H1 (cell line): ENCODE results near the gene EYA4. TPM values are rescaled to one million over a fixed set of nuclear protein-coding genes. Genes with fewer than 3 reads are reported as not detected.

Experiments
- CTCF ChIA-PET: fragments of 300-600 bp; sonication (Branson Sonifier 250); formaldehyde crosslinking; loops from one replicate; lab custom pipeline; 2021; ENCODE audit not compliant: partially characterized antibody; lab: Charles Lee
- POLR2A ChIA-PET: fragments of 300-600 bp; sonication (Branson Sonifier 250); formaldehyde crosslinking; loops from one replicate; lab custom pipeline; 2021; ENCODE audit warnings: inconsistent platforms; ENCODE audit not compliant: partially characterized antibody; lab: Charles Lee
- DNase-seq, 2 experiments: peaks; one replicate each; pipeline versions ENCODE4 v3.0.0 to v3.0.0-alpha.2; 2010 to 2022; ENCODE audit warnings: low spot score in 2 of 2, low read depth in 1 of 2, mixed read lengths in 1 of 2
- FAIRE-seq: peaks from 2 replicates; lab custom pipeline; 2011; peaks lifted over from hg19 to GRCh38; lab: Jason Lieb, UNC
- H2AFZ ChIP-seq: 2 replicates; pipeline ENCODE4 v1.8.1; 2012; ENCODE audit warnings: low read length, inconsistent platforms
- H2AK5ac ChIP-seq: 2 replicates; pipeline ENCODE4 v1.6.1; 2013; ENCODE audit warnings: low read depth, low read length
- H2BK120ac ChIP-seq: replicated peaks from 2 replicates; pipeline ENCODE3; 2013; ENCODE audit warnings: low read depth, low read length, inconsistent platforms
- H2BK12ac ChIP-seq: 2 replicates; pipeline ENCODE4 v1.6.1; 2013; ENCODE audit warnings: low read depth, low read length
- H2BK15ac ChIP-seq: 2 replicates; pipeline ENCODE4 v1.6.1; 2013; ENCODE audit warnings: low read length
- H2BK20ac ChIP-seq: 2 replicates; pipeline ENCODE4 v1.6.1; 2013; ENCODE audit warnings: low read length
- H2BK5ac ChIP-seq: 2 replicates; pipeline ENCODE4 v1.6.1; 2013; ENCODE audit warnings: low read depth, low read length
- H3K14ac ChIP-seq: 2 replicates; pipeline ENCODE4 v1.6.1; 2013; ENCODE audit warnings: inconsistent platforms; ENCODE audit not compliant: insufficient read length
- H3K18ac ChIP-seq: 2 replicates; pipeline ENCODE4 v1.6.1; 2013; ENCODE audit warnings: low read length; ENCODE audit errors: extremely low read depth
- H3K23ac ChIP-seq: 2 replicates; pipeline ENCODE4 v1.6.1; 2013; ENCODE audit warnings: inconsistent platforms; ENCODE audit not compliant: insufficient read length
- H3K23me2 ChIP-seq: 2 replicates; pipeline ENCODE4 v1.6.1; 2013; ENCODE audit warnings: low read depth, low read length
- H3K27ac ChIP-seq: 2 replicates; pipeline ENCODE4 v1.6.1; 2011; ENCODE audit warnings: low read depth, low read length, inconsistent platforms
- H3K27me3 ChIP-seq, 4 experiments: replicated peaks in 1 of 4; 1 replicate in 1 of 4; 2 replicates in 3 of 4; pipeline versions ENCODE4 v1.6.1 to v1.8.1; 2011 to 2013; ENCODE audit warnings: low read length in 3 of 4, mild to moderate bottlenecking in 3 of 4, inconsistent platforms in 2 of 4, mixed read lengths in 2 of 4, moderate library complexity in 1 of 4; ENCODE audit not compliant: control insufficient read depth in 3 of 4, insufficient read depth in 3 of 4; ENCODE audit errors: extremely low read depth in 1 of 4
- H3K36me3 ChIP-seq, 4 experiments: 2 replicates each; pipeline versions ENCODE4 v1.6.1 to v1.8.1; 2011 to 2013; ENCODE audit warnings: mild to moderate bottlenecking in 4 of 4, low read length in 3 of 4, moderate library complexity in 2 of 4, control low read depth in 1 of 4, inconsistent platforms in 1 of 4; ENCODE audit not compliant: insufficient read depth in 4 of 4, control insufficient read depth in 2 of 4
- H3K4ac ChIP-seq: replicated peaks from 2 replicates; pipeline ENCODE3; 2013; ENCODE audit warnings: low read length, low read depth, mixed read lengths, inconsistent platforms; ENCODE audit not compliant: insufficient read length
- H3K4me1 ChIP-seq, 4 experiments: replicated peaks in 1 of 4; 1 replicate in 1 of 4; 2 replicates in 3 of 4; pipeline versions ENCODE4 v1.6.1 to v1.8.1; 2011 to 2013; ENCODE audit warnings: low read length in 3 of 4, inconsistent platforms in 2 of 4, mixed read lengths in 1 of 4; ENCODE audit not compliant: insufficient read depth in 4 of 4, control insufficient read depth in 3 of 4
- H3K4me2 ChIP-seq, 2 experiments: 2 replicates each; pipeline versions ENCODE4 v1.6.1 to v1.8.1; 2011 to 2013; ENCODE audit warnings: low read depth in 2 of 2, low read length in 2 of 2, control low read depth in 1 of 2, inconsistent platforms in 1 of 2, mild to moderate bottlenecking in 1 of 2; ENCODE audit not compliant: insufficient read depth in 1 of 2
- H3K4me3 ChIP-seq, 4 experiments: fragments of 200-600, 300-600 bp in 1 of 4; sonication (generic), shearing (Covaris generic), sonication (Bioruptor Twin) in 1 of 4; 2 replicates each; pipeline versions ENCODE4 v1.5.1 to v1.8.1; 2011 to 2016; ENCODE audit warnings: low read length in 4 of 4, low read depth in 3 of 4, control low read depth in 2 of 4, inconsistent platforms in 2 of 4, mild to moderate bottlenecking in 2 of 4, mixed read lengths in 1 of 4, moderate library complexity in 1 of 4; ENCODE audit not compliant: insufficient read depth in 2 of 4; ENCODE audit errors: extremely low read depth in 1 of 4
- H3K56ac ChIP-seq: replicated peaks from 2 replicates; pipeline ENCODE3; 2013; ENCODE audit warnings: low read depth, mild to moderate bottlenecking, mixed read lengths, low read length, inconsistent platforms; ENCODE audit not compliant: insufficient read length
- H3K79me1 ChIP-seq: 2 replicates; pipeline ENCODE4 v1.6.1; 2013; ENCODE audit warnings: low read depth, low read length, control low read depth
- H3K79me2 ChIP-seq, 2 experiments: 2 replicates each; pipeline versions ENCODE4 v1.6.1 to v1.8.1; 2012 to 2013; ENCODE audit warnings: low read length in 2 of 2, mild to moderate bottlenecking in 2 of 2, inconsistent platforms in 1 of 2; ENCODE audit not compliant: insufficient read depth in 2 of 2, control insufficient read depth in 1 of 2
- H3K9ac ChIP-seq, 4 experiments: replicated peaks in 1 of 4; 1 replicate in 1 of 4; 2 replicates in 3 of 4; pipeline versions ENCODE4 v1.6.1 to v1.8.1; 2011 to 2013; ENCODE audit warnings: low read depth in 3 of 4, low read length in 3 of 4, control low read depth in 2 of 4, mild to moderate bottlenecking in 2 of 4, moderate library complexity in 2 of 4, inconsistent platforms in 1 of 4; ENCODE audit errors: extremely low read depth in 1 of 4
- H3K9me3 ChIP-seq, 2 experiments: 2 replicates each; pipeline versions ENCODE4 v1.6.1 to v1.8.1; 2012 to 2013; ENCODE audit warnings: mild to moderate bottlenecking in 2 of 2, moderate library complexity in 2 of 2, control low read depth in 1 of 2, inconsistent platforms in 1 of 2, low read depth in 1 of 2, low read length in 1 of 2, mixed read lengths in 1 of 2; ENCODE audit not compliant: insufficient read depth in 2 of 2
- H4K20me1 ChIP-seq, 2 experiments: replicated peaks in 1 of 2; 2 replicates each; pipeline versions ENCODE3 to v1.8.1; 2011 to 2013; ENCODE audit warnings: inconsistent platforms in 2 of 2, low read length in 2 of 2, mild to moderate bottlenecking in 1 of 2; ENCODE audit not compliant: insufficient read depth in 2 of 2, control insufficient read depth in 1 of 2
- H4K5ac ChIP-seq: 2 replicates; pipeline ENCODE4 v1.6.1; 2013; ENCODE audit warnings: low read length, low read depth, mixed read lengths, inconsistent platforms; ENCODE audit not compliant: insufficient read length
- H4K8ac ChIP-seq: 2 replicates; pipeline ENCODE4 v1.8.0; 2013; ENCODE audit warnings: mild to moderate bottlenecking, moderate library complexity, low read length, inconsistent platforms; ENCODE audit not compliant: insufficient read depth; ENCODE audit errors: extremely low read depth
- H4K91ac ChIP-seq: replicated peaks from 2 replicates; pipeline ENCODE3; 2013; ENCODE audit warnings: low read length, mixed read lengths, inconsistent platforms; ENCODE audit not compliant: insufficient read length
- ATF2 ChIP-seq: IDR thresholded peaks from 2 replicates; pipeline ENCODE4 v1.6.1; 2012; ENCODE audit warnings: low read length, inconsistent platforms
- BACH1 ChIP-seq: IDR thresholded peaks from 2 replicates; pipeline ENCODE4 v1.6.1; 2012; ENCODE audit warnings: low read length, improper control_type of control experiment
- BCL11A ChIP-seq, 2 experiments: IDR thresholded peaks; one replicate each; pipeline ENCODE4 v1.6.1; 2011; ENCODE audit warnings: low read depth in 2 of 2, low read length in 2 of 2, mild to moderate bottlenecking in 2 of 2
- CBX8 ChIP-seq: fragments of 300-800, 300-1000 bp; sonication (generic); IDR thresholded peaks from 2 replicates; pipeline ENCODE4 v1.7.1; 2016; ENCODE audit warnings: low read depth, low read length, borderline replicate concordance
- EZH2 ChIP-seq: fragments of 200-600 bp; sonication (generic); IDR thresholded peaks from 2 replicates; pipeline ENCODE4 v1.7.1; 2012; ENCODE audit warnings: low read depth, mild to moderate bottlenecking, moderate library complexity, low read length, inconsistent platforms; ENCODE audit not compliant: severe bottlenecking
- KDM5A ChIP-seq: fragments of 200-600 bp; IDR thresholded peaks from 2 replicates; pipeline ENCODE4 v1.7.1; 2012; ENCODE audit warnings: mild to moderate bottlenecking, low read length, inconsistent platforms, mixed read lengths
- NRF1 ChIP-seq: IDR thresholded peaks from 2 replicates; pipeline ENCODE4 v1.6.1; 2011; ENCODE audit warnings: mild to moderate bottlenecking, low read depth, low read length, improper control_type of control experiment
- RBBP5 ChIP-seq: IDR thresholded peaks from 2 replicates; pipeline ENCODE4 v1.7.1; 2012; ENCODE audit warnings: low read depth, mild to moderate bottlenecking, inconsistent platforms, low read length, moderate library complexity, borderline replicate concordance
- RNF2 ChIP-seq: fragments of 200-900, 300-1000 bp; sonication (generic); IDR thresholded peaks from 2 replicates; pipeline ENCODE4 v1.7.1; 2016; ENCODE audit warnings: borderline replicate concordance, low read depth, mild to moderate bottlenecking, antibody characterized with exemption, low read length; ENCODE audit not compliant: poor library complexity, severe bottlenecking; ENCODE audit errors: missing control alignments
- RXRA ChIP-seq: IDR thresholded peaks from 2 replicates; pipeline ENCODE4 v1.6.1; 2011; ENCODE audit warnings: low read depth, mild to moderate bottlenecking, low read length, moderate library complexity; ENCODE audit not compliant: insufficient read depth
- SP1 ChIP-seq: IDR thresholded peaks from 2 replicates; pipeline ENCODE4 v1.6.1; 2011; ENCODE audit warnings: low read depth, low read length
- TAF1 ChIP-seq: IDR thresholded peaks from 2 replicates; pipeline ENCODE4 v1.6.1; 2011; ENCODE audit warnings: mild to moderate bottlenecking, low read depth, low read length
- TCF12 ChIP-seq: IDR thresholded peaks from 2 replicates; pipeline ENCODE4 v1.6.1; 2011; ENCODE audit warnings: low read depth, mild to moderate bottlenecking, low read length
- WGBS, 2 experiments: shearing (Covaris generic) in 1 of 2; methylation state at CpG; one replicate each; pipeline versions ENCODE4 v1.1.6 to v1.1.7; 2013 to 2015; ENCODE audit warnings: low lambda C conversion rate in 2 of 2, mixed read lengths in 2 of 2, inconsistent platforms in 1 of 2, low coverage in 1 of 2, missing lambda C conversion rate in 1 of 2; ENCODE audit not compliant: insufficient replicate concordance in 2 of 2, insufficient coverage in 1 of 2, insufficient read length in 1 of 2; ENCODE audit errors: extremely low coverage in 1 of 2, missing lambda C conversion rate in 1 of 2; 5-methylcytosine and 5-hydroxymethylcytosine counted together
- polyA plus RNA-seq, 7 experiments: library from polyadenylated mRNA; depleted of rRNA in 3 of 7; stranded (reverse) in 5 of 7; unstranded in 2 of 7; fragments of >200 nt in 5 of 7; fragments of 200-250 nt in 2 of 7; gene quantifications; 1 replicate in 5 of 7; 2 replicates in 1 of 7; 4 replicates in 1 of 7; pipeline versions ENCODE4 v1.2.1 to v1.2.3, GENCODE V29; 2011 to 2013; ENCODE audit warnings: missing spikeins in 2 of 7, mixed read lengths in 2 of 7
- total RNA-seq: library from RNA; stranded (reverse); fragmentation: NEBNext Ultra II Directional; extraction: Animal tissue kit (Norgen Biotek cat#: 25700); gene quantifications from 2 replicates; pipeline ENCODE4 v1.2.1, GENCODE V29; 2021

EYA4 gene
- total and polyA plus RNA-seq, 2 of the 8 experiments (the other 6 are each of a cell fraction or from before 2014, with no cell fraction given), result 0.06 to 0.17 TPM

GRCh38 chr6:133245007-133245406, 3.9 kb downstream of the EYA4 start:
- Histone ChIP-seq H3K36me3 (no peaks in the 10 kb centered on the region), H4K8ac (no peak overlapping the region), H3K9ac (no peak overlapping the region), H2AFZ (no peak overlapping the region), H3K56ac (no peak overlapping the region), H4K5ac (no peak overlapping the region), H3K23ac (no peak overlapping the region), H3K4me2 (no peak overlapping the region), H3K4me3 (no peak overlapping the region), H2BK5ac (no peak overlapping the region), H3K18ac (no peak overlapping the region), H4K20me1 (peaks cover 0 to 5% of the 10 kb centered on the region in 2 experiments), H2BK20ac (no peak overlapping the region), H4K91ac (no peak overlapping the region), H3K23me2 (peaks cover 19% of the 10 kb centered on the region), H3K4ac (no peak overlapping the region), H2BK15ac (no peak overlapping the region), H2BK12ac (no peak overlapping the region), H3K4me1 (peaks cover 0 to 10% (median 0%) of the 10 kb centered on the region in 4 experiments; a peak in 4 of 7 replicates), H3K27ac (no peak overlapping the region), H3K9me3 (no peaks in the 10 kb centered on the region), H3K79me2 (no peaks in the 10 kb centered on the region), H3K27me3 (peaks cover 27 to 56% (median 39%) of the 10 kb centered on the region in 4 experiments), H2AK5ac (no peak overlapping the region), H3K14ac (no peak overlapping the region), H3K79me1 (no peaks in the 10 kb centered on the region), H2BK120ac (no peak overlapping the region)
- 57% methylated on average over 1 of the region's 1 CpG; no CpG with 5 or more reads in 1 of the 2 experiments for WGBS, 2 experiments
- POLR2A ChIA-PET, result no interaction called here
- no peak for FAIRE-seq
- CTCF ChIA-PET, result no interaction called here
- no peak for DNase-seq
- TF ChIP-seq CBX8 (no peak), RBBP5 (no peak), BCL11A (IDR thresholded peaks at IDR 0.05; ENCODE audit: low read depth in 2 of 2, low read length in 2 of 2) (no peak), TAF1 (no peak), SP1 (no peak), RXRA (no peak), ATF2 (no peak), NRF1 (no peak), TCF12 (no peak), RNF2 (no peak), BACH1 (no peak), EZH2 (no peak), KDM5A (no peak)
